Effector memory CD4-positive, alpha-beta T cell (primary cell): Measurements from ENCODE around the gene IQCE.

ENCODE experiments used
- DNase-seq, 3 donors: peaks; one replicate each; pipeline ENCODE4 v3.0.0-alpha.2; 2020
- H3K27ac ChIP-seq: 2 replicates; pipeline ENCODE4 v1.7.0; 2013; ENCODE audit warnings: mild to moderate bottlenecking, low read length, moderate library complexity; ENCODE audit not compliant: insufficient read depth, poor library complexity, severe bottlenecking
- H3K27me3 ChIP-seq: replicated peaks from 2 replicates; pipeline ENCODE4 v1.7.0; 2013; ENCODE audit warnings: mild to moderate bottlenecking, low read length; ENCODE audit not compliant: insufficient read depth, control insufficient read depth, poor library complexity, severe bottlenecking
- H3K36me3 ChIP-seq: 2 replicates; pipeline ENCODE4 v1.7.0; 2013; ENCODE audit warnings: mild to moderate bottlenecking, low read length, moderate library complexity; ENCODE audit not compliant: control insufficient read depth, insufficient read depth
- H3K4me1 ChIP-seq: 2 replicates; pipeline ENCODE4 v1.7.0; 2013; ENCODE audit warnings: low read length, mild to moderate bottlenecking; ENCODE audit not compliant: control insufficient read depth, insufficient read depth, poor library complexity, severe bottlenecking
- H3K4me3 ChIP-seq: 2 replicates; pipeline ENCODE4 v1.7.0; 2013; ENCODE audit warnings: low read length, low read depth, mild to moderate bottlenecking; ENCODE audit not compliant: insufficient read depth, poor library complexity, severe bottlenecking
- H3K9me3 ChIP-seq: 2 replicates; pipeline ENCODE4 v1.7.0; 2013; ENCODE audit warnings: mild to moderate bottlenecking, low read length, moderate library complexity; ENCODE audit not compliant: control insufficient read depth

Gene IQCE

DNA sequence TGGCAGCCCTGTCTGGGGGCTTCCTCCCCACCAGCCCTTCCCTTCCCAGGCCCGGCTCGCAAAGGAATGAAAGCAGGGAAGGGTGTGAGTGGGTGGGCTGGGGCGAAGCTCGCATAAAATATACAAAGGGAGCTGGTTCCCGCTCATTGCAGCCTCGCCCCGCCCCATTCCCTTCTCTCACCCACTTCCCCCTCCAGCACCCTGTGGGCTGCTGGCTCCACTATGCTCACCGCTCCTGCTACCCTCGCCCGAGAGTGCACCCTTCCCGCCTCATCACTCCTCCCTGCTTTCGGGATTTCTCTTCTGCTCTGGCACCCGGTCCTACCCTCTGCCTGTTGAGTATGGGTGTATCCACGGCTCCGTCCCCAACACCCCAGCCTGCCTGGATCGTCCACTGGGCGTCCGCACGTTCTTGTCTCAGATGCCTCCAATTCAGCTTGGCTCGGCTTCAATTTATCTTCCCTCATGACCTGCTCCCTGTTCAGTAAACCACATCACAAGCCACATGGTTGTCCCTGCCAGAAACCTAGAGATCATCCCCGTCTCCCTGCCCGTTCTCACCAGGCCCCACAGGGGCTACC lies 58.6 kb downstream of the IQCE start:
- H3K27me3 ChIP-seq, result no peaks in the 10 kb centered on the region
- H3K27ac ChIP-seq, result no peak overlapping the region
- no peak for DNase-seq
- H3K9me3 ChIP-seq, result no peaks in the 10 kb centered on the region
- H3K4me3 ChIP-seq, result no peak overlapping the region
- no peaks in the 10 kb centered on the region for H3K4me1 ChIP-seq
- no peaks in the 10 kb centered on the region for H3K36me3 ChIP-seq

DNA sequence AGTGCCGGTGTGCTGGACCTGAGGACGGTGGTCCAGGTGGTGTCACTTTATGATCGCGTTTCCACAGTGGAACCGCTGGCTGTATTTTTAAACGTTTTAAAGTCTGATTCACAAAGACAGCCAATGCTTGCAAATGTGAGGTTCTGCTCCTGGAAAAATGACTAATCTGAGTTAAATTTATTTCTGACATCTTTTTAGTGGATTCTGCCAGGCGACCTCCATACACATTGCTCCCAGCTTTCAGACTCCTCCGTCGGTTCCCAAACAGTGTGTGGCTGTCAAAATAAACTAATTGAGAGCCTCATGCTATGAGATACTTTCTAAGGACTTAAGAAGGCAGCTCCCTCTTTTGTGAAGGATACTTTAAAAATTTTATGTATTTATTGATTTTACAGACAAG lies 60.3 kb downstream of the IQCE start:
- Histone ChIP-seq H3K4me1 (no peaks in the 10 kb centered on the region), H3K36me3 (no peaks in the 10 kb centered on the region), H3K27me3 (no peaks in the 10 kb centered on the region), H3K9me3 (no peaks in the 10 kb centered on the region), H3K4me3 (no peak overlapping the region), H3K27ac (no peak overlapping the region)
- no peak for DNase-seq

DNA sequence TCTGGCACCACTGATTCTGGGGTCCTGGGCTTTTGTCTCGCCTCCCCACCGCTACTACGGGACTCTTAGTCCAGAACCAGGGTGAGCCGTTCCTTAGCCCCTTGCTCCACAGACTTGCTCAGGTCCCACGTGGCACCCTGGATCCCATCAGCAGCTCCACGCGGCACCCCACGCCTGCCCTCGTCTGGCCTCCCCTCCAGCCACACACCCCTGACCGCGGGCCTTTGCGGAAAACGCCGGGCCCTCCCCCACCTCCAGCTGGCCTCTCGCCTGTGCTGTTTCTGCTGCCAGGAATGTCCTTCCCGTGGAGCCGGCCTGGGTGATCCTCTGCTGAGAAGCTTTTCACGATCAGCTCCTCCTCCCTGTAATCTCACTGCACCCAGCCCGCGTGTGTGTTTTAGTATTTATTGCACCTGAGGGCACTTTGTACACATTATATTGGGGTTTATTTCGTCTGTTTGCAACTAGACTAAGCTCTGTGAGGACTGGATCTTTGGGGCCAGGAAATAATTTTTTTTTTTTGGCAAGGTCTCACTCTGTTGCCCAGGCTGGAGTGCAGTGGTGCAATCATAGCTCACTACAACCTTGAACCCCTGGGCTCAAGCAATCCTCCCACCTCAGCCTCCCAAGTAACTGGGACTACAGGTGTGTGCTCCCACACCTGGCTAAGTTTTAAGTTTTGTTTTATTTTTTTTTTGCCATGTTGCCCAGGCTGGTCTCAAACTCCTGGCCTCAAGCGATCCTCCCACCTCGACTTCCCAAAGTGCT lies 62.5 kb downstream of the IQCE start:
- no peaks in the 10 kb centered on the region for H3K4me1 ChIP-seq
- no peaks in the 10 kb centered on the region for H3K36me3 ChIP-seq
- no peaks in the 10 kb centered on the region for H3K9me3 ChIP-seq
- H3K27me3 ChIP-seq, result no peaks in the 10 kb centered on the region
- H3K4me3 ChIP-seq, result no peak overlapping the region
- no peak overlapping the region for H3K27ac ChIP-seq
- no peak for DNase-seq

DNA sequence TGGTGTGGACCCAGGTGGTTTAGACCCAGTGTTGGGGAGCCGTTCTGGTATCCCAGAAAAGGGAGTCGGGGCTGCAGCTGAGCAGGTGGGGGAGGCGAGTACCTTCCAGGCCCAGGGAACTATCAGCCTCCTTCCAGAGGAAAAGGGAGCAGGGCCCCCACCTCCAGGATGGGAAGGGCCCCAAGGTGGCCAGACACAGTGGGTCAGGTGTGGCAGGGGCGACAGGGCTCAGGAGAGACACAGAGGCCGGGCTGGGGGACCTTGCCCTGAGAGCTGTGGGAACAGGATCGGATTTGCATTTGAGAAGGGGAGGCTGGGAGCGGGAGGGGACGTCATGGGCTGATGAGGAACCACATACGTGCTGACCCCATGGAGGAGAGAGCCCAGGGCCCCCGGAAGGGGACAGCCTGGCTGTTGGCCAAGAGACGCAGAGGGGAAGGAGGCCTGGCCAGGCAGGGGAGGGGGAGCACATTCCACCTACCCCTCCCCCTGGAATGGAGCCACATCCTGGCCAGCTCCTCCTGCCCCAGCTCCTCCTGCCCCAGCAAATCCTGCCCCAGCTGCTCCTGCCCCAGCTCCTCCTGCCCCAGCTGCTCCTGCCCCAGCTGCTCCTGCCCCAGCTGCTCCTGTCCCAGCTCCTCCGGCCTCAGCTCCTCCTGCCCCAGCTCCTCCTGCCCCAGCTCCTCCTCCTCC lies 63.3 kb downstream of the IQCE start:
- Histone ChIP-seq H3K9me3 (no peaks in the 10 kb centered on the region), H3K36me3 (no peaks in the 10 kb centered on the region), H3K27ac (no peak overlapping the region), H3K27me3 (no peaks in the 10 kb centered on the region), H3K4me1 (no peaks in the 10 kb centered on the region), H3K4me3 (no peak overlapping the region)
- no peak for DNase-seq

DNA sequence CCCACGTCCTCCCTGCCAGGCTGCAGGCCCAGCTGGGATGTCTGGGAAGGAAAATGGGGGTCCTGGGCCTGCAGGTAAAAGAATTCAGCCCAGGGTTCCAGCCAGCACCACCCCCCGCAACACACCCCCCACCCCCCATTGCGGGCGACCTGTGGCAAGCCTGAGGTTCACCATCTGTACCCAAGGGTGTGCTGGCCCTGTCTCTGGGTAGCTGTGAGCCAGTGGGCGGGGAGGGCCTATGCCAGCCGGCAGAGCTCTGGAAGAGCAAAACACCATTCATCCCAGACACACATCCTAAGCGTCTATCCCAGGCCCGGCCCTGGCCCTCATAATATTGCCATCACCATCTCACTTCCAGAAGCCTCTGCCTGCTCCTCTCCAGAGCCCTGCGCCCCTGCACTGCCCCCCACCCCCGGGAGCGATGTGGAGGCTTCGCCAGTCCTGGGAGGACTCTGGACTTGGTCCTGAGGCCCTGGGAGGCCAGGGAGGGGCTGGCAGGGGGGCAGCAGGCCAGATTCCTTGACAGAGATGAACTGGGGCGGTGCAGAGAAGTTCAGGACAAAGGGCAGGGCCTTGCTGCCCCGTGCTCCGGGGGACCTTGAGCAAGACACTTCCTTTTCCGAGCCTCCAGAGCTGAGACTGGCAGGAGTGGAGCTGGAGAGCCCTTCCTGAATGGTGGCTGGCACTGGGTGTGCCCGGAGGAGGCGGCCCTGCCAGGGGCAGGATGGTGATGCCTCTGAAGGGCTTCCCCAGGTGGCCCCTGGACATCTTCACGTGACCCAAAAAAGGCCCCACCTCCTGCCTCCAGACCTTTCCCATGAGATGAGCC lies 64.3 kb downstream of the IQCE start:
- H3K9me3 ChIP-seq, result no peaks in the 10 kb centered on the region
- no peaks in the 10 kb centered on the region for H3K4me1 ChIP-seq
- H3K36me3 ChIP-seq, result no peaks in the 10 kb centered on the region
- H3K27ac ChIP-seq, result no peak overlapping the region
- no peak overlapping the region for H3K4me3 ChIP-seq
- no peak for DNase-seq
- H3K27me3 ChIP-seq, result no peaks in the 10 kb centered on the region

DNA sequence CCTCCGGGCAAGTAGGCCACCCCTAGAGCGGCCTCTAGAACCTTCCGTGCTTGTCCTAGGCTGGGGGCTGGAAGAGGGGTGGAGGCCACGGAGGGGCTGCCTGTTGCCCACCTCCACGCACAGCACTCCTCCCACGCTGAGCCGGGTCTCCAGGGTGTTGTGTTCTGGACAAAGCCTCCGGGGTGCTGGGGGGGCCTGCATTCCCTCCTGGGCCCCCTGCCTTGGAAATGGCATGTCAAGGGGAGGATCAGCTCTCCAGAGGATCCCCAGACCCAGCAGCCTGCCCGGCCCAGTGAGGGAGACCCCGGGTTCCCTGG lies 64.9 kb downstream of the IQCE start:
- H3K27ac ChIP-seq, result no peak overlapping the region

DNA sequence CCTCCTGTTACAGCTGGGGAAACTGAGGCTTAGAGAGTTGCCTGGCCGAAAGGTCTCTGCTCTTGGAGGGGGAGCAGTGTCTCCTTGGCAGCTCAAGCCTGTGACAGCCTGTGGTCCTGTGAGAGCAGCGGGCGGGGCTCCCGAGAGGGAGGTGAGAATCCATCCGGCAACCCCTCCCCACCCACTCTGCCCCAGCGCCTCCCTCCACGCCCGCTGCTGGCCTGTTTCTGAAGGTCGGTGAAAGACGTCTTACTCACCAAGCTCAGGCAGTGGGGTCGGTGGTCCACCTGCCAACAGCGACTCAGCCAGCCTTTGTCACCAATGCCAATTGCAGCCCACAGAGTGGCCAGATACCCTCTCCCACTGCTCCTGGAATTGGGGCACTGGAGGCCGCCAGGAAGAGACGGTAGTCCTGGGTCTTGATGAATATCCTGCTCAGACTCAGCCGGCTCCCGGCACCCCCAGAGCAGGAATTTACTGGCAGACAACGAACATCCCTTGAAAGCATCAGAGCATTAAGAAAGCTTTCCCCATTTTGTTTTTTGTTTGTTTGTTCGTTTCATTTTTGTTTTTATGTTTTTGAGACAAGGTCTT lies 65.6 kb downstream of the IQCE start:
- H3K4me1 ChIP-seq, result no peaks in the 10 kb centered on the region
- H3K27me3 ChIP-seq, result no peaks in the 10 kb centered on the region
- no peak overlapping the region for H3K27ac ChIP-seq
- H3K36me3 ChIP-seq, result no peaks in the 10 kb centered on the region
- no peak for DNase-seq
- H3K9me3 ChIP-seq, result no peaks in the 10 kb centered on the region
- no peak overlapping the region for H3K4me3 ChIP-seq

More for the DNA sequence above, 64.9 kb downstream of the IQCE start:
- no peaks in the 10 kb centered on the region for H3K36me3 ChIP-seq
- no peaks in the 10 kb centered on the region for H3K9me3 ChIP-seq
- no peaks in the 10 kb centered on the region for H3K27me3 ChIP-seq
- no peak for DNase-seq
- H3K4me3 ChIP-seq, result no peak overlapping the region
- no peaks in the 10 kb centered on the region for H3K4me1 ChIP-seq

DNA sequence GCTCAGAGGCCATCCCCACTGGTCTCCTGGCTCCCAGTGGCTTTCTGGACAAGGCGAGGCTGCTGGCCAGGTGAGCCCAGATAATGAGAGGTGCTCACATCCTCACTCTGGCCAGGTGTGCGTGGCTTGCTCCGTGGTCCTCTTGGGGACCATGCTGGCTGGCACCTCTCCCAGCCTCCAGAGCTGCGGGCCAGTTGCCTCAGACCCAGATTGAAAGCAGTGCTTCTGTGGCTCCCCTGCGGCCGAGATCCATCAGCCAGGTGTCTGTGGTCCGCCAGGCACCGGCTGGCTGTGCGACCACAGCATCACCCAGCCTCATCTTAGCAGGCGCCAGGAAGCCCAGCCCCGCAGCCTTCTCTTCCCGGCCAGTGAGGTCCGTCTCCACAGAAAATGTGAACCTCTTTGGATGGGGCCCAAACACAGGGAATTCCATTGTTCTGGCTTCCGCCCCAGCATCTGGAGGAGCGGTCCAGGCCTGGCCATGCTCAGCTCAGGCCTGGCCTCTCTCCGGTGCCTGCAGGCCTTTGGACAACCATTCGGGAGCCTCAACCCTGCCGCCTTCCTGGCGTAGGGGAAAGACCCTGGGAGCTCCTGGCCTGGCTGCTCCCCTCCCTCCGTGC lies 67.8 kb downstream of the IQCE start:
- Histone ChIP-seq H3K27ac (no peak overlapping the region), H3K27me3 (no peaks in the 10 kb centered on the region), H3K4me3 (no peak overlapping the region), H3K36me3 (no peaks in the 10 kb centered on the region), H3K4me1 (peaks cover 3% of the 10 kb centered on the region), H3K9me3 (no peaks in the 10 kb centered on the region)
- DNase-seq, result no peak

DNA sequence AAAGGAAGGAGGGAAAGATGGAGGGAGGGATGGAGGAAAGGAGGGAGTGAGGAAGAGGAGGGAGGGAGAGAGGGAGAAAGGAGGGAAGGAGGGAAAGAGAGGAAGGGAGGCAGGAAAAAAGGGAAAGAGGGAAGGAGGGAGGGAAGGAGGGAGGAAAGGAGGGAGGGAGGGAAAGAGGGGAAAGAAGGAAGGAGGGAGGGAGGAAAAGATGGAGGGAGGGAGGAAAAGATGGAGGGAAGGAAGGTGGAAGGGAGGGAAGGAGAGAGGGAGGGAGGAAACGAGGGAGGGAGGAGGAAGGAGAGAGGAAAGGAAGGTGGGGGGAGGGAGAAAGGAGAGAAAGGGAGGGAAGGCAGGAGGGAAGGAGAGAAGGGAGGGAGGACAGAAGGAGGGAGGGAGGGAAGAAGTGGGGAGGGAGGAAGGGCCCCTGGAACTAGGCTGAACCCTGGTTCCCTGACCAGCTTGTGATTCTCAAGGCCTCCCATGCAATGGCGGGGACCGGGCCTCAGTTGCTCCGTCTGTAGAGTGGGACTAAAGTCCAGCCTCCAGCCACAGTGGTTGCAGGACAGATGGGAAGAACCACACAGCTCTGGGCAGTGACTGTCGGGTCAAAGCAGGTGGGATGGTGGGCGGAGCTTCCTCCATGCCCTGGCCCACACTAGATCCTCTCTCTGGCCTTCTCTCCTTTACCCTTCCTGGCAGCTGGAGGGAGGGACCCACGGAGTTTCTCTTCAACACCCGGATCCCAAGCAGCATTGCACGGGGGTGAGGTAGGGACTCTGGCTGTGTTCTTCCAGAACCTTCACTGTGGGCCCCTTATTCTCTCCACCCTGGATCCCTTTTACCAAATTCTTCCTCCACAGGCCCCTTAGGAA lies 68.7 kb downstream of the IQCE start:
- Histone ChIP-seq H3K9me3 (no peaks in the 10 kb centered on the region), H3K27me3 (no peaks in the 10 kb centered on the region), H3K27ac (no peak overlapping the region), H3K4me3 (no peak overlapping the region), H3K36me3 (no peaks in the 10 kb centered on the region), H3K4me1 (peaks cover 9% of the 10 kb centered on the region)
- DNase-seq, result no peak
